Psoas muscle (tissue), 8 donors: ENCODE data around the gene YOD1. TPM values are rescaled to one million over a fixed set of nuclear protein-coding genes. Genes with fewer than 3 reads are reported as not detected.

Experiments
- ATAC-seq, 4 donors: fragments of 200-7000 bp; cut with Tn5 transposase; one replicate each; pipeline ENCODE4 v1.9.1; 2020; ENCODE audit warnings: moderate library complexity in 3 of 4, mild to moderate bottlenecking in 2 of 4
- DNase-seq, 2 donors: peaks; one replicate each; pipeline ENCODE4 v3.0.0-alpha.2; 2020
- H3K27ac ChIP-seq: fragments of 200-600 bp; one replicate; pipeline ENCODE4 v1.8.0; 2022
- H3K27me3 ChIP-seq, 3 donors: fragments of 200-600 bp in 1 of 3; one replicate each; pipeline versions ENCODE4 v1.6.1 to v1.8.0; 2013 to 2022; ENCODE audit warnings: low read length in 2 of 3, mild to moderate bottlenecking in 2 of 3, moderate library complexity in 1 of 3; ENCODE audit not compliant: insufficient read depth in 3 of 3
- H3K36me3 ChIP-seq, 2 donors: fragments of 200-600 bp in 1 of 2; one replicate each; pipeline versions ENCODE4 v1.6.1 to v1.8.0; 2013 to 2022; ENCODE audit warnings: low read depth in 1 of 2, mild to moderate bottlenecking in 1 of 2, moderate library complexity in 1 of 2; ENCODE audit not compliant: insufficient read depth in 1 of 2
- H3K4me1 ChIP-seq: fragments of 200-600 bp; one replicate; pipeline ENCODE4 v1.8.0; 2022
- H3K4me3 ChIP-seq: fragments of 200-600 bp; one replicate; pipeline ENCODE4 v1.8.0; 2022; ENCODE audit warnings: mild to moderate bottlenecking
- H3K9me3 ChIP-seq: fragments of 200-600 bp; one replicate; pipeline ENCODE4 v1.8.0; 2022
- CTCF ChIP-seq: fragments of 200-600 bp; IDR thresholded peaks from one replicate; pipeline ENCODE4 v1.8.0; 2022; ENCODE audit warnings: antibody characterized with exemption
- WGBS, 3 donors: extraction: QIAGEN DNeasy Blood & Tissue Kit; methylation state at CpG; one replicate each; pipeline versions ENCODE4 v1.1.6 to v1.1.7; 2013; 5-methylcytosine and 5-hydroxymethylcytosine counted together
- intact Hi-C, 2 donors: fragments of 100-400 bp; cut with DNase I; formaldehyde crosslinking; loops; one replicate each; pipeline versions ENCODE4 v1.11.0 to v1.14.2; 2022
- long read RNA-seq, 2 donors: library from polyadenylated mRNA; unstranded; transcript quantifications; one replicate each; pipeline ENCODE4 v2.0.0, GENCODE V29; 2021
- polyA plus RNA-seq, 3 donors: library from polyadenylated mRNA; stranded (reverse); fragments of 200-250 nt; gene quantifications; one replicate each; pipeline ENCODE4 v1.2.3, GENCODE V29; 2013
- total RNA-seq, 4 donors: library from RNA; stranded (reverse); fragmentation: NEBNext Ultra II Directional in 2 of 4; extraction: Animal tissue kit (Norgen Biotek cat#: 25700) in 2 of 4; gene quantifications; one replicate each; pipeline versions ENCODE4 v1.2.1 to v1.2.4, GENCODE V29; 2021 to 2023
- donor health status: healthy with polysubstance abuse.
- donor health status: DM: no; HTN: no; CAD: no; lungs with moderate emphysema.
- donor health status: Bipolar disorder and iron deficiency.
- donor health status: healthy.
- donor health status: DM: yes; HTN: yes; CAD: no.
- donor health status: DM: no; HTN: no; CAD: no.
- donor health status: DM: no; HTN: no; CAD: no.
- donor health status: DM: yes; HTN: yes; CAD: no.

Gene YOD1
- total RNA-seq (1 to 10 TPM; 3.9 to 7.0 (median 6.0) TPM), polyA plus RNA-seq (1 to 10 TPM; 4.4 to 5.6 (median 5.4) TPM)
- long read RNA-seq, donor 1, full-length matches to known transcripts = 3 of 5 reads
- long read RNA-seq, donor 1, partial matches to known transcripts = 0 of 5 reads
- long read RNA-seq, donor 1, other reads (novel, unspliced or antisense) = 2 of 5 reads
- long read RNA-seq, donor 2, full-length matches to known transcripts = 4 of 6 reads
- long read RNA-seq, donor 2, partial matches to known transcripts = 0 of 6 reads
- long read RNA-seq, donor 2, other reads (novel, unspliced or antisense) = 2 of 6 reads

- no peak for DNase-seq
- no peak for TF ChIP-seq CTCF
- Histone ChIP-seq H3K4me3 (peak within 1 kb of the TSS; percentile 94), H3K27me3 (no peaks in the 10 kb centered on the region), H3K9me3 (no peaks in the 10 kb centered on the region), H3K36me3 (peaks cover 2 to 16% of the 10 kb centered on the region in 2 donors), H3K27ac (peak within 1 kb of the TSS; percentile 84), H3K4me1 (peaks cover 31% of the 10 kb centered on the region)
- ATAC-seq = no peak
- 50 to 64% (median 54%) methylated on average over 15 of the region's 15 CpGs for WGBS, 3 donors
- intact Hi-C loops = no loop called here
These were observed at the start of gene YOD1 for GRCh38 chr1:207051191-207051943. Gene YOD1 (minus strand): TSS chr1:207051208. CDS start chr1:207051030, 178 bp downstream.

- H3K27ac ChIP-seq = no peak overlapping the region
- no peaks in the 10 kb centered on the region for H3K9me3 ChIP-seq
- ATAC-seq (no peak), DNase-seq (no peak)
- TF ChIP-seq CTCF = no peak
- H3K4me1 ChIP-seq = no peaks in the 10 kb centered on the region
- WGBS, 3 donors = 90 to 95% (median 92%) methylated on average over 3 of the region's 3 CpGs
- H3K4me3 ChIP-seq = no peak overlapping the region
- intact Hi-C loops = no loop called here
- peaks cover 0 to 5% (median 0%) of the 10 kb centered on the region in 3 donors for H3K27me3 ChIP-seq
- no peaks in the 10 kb centered on the region for H3K36me3 ChIP-seq
These were observed 46.9 kb upstream of the YOD1 start for GRCh38 chr1:207097871-207098324.

- Histone ChIP-seq H3K4me3 (no peak overlapping the region), H3K36me3 (no peaks in the 10 kb centered on the region), H3K27me3 (no peaks in the 10 kb centered on the region), H3K4me1 (no peaks in the 10 kb centered on the region), H3K9me3 (no peaks in the 10 kb centered on the region), H3K27ac (no peak overlapping the region)
- DNase-seq (no peak), ATAC-seq (no peak)
- intact Hi-C loops = no loop called here
- WGBS, 3 donors = 61 to 90% (median 83%) methylated on average over 2 of the region's 2 CpGs
- TF ChIP-seq CTCF = no peak
These were observed 42.9 kb upstream of the YOD1 start for GRCh38 chr1:207093944-207094343.

GRCh38 chr1:207091200-207091908, 40.3 kb upstream of the YOD1 start:
- Histone ChIP-seq H3K27me3 (no peaks in the 10 kb centered on the region), H3K36me3 (no peaks in the 10 kb centered on the region), H3K4me1 (no peaks in the 10 kb centered on the region), H3K9me3 (no peaks in the 10 kb centered on the region), H3K4me3 (no peak overlapping the region), H3K27ac (no peak overlapping the region)
- ATAC-seq = no peak
- 87 to 89% (median 89%) methylated on average over 4 of the region's 4 CpGs for WGBS, 3 donors
- no peak for DNase-seq
- no peak for TF ChIP-seq CTCF
- intact Hi-C loops = no loop called here
